GM21381 (cell line): ENCODE results near the gene GREM1.

Source experiments
- ATAC-seq: cut with Tn5 transposase; IDR thresholded peaks from one replicate; pipeline ENCODE4 v1.9.1; 2021; ENCODE audit warnings: mild to moderate bottlenecking, moderate library complexity; ENCODE audit not compliant: unreplicated experiment

The GREM1 gene

GRCh38 chr15:32717426-32718226, at the start of gene GREM1:
TSS of gene GREM1 (plus strand) at chr15:32718004. CDS start at chr15:32730691, 12,687 bp downstream.
- no peak for ATAC-seq

GRCh38 chr15:32668942-32669341, 48.9 kb upstream of the GREM1 start:
- ATAC-seq = no peak

GRCh38 chr15:32669896-32670611, 47.8 kb upstream of the GREM1 start:
- ATAC-seq = no peak

GRCh38 chr15:32670623-32671022, 47.2 kb upstream of the GREM1 start:
- ATAC-seq = no peak

GRCh38 chr15:32671339-32672325, 46.2 kb upstream of the GREM1 start:
- ATAC-seq = no peak

GRCh38 chr15:32674681-32675080, 43.1 kb upstream of the GREM1 start:
- no peak for ATAC-seq

GRCh38 chr15:32675466-32675865, 42.3 kb upstream of the GREM1 start:
- ATAC-seq = no peak

GRCh38 chr15:32676169-32676568, 41.6 kb upstream of the GREM1 start:
- no peak for ATAC-seq

GRCh38 chr15:32677238-32677750, 40.5 kb upstream of the GREM1 start:
- ATAC-seq = no peak

GRCh38 chr15:32679298-32679690, 38.5 kb upstream of the GREM1 start:
- ATAC-seq = no peak

GRCh38 chr15:32682569-32682968, 35.2 kb upstream of the GREM1 start:
- no peak for ATAC-seq

GRCh38 chr15:32682977-32683630, 34.7 kb upstream of the GREM1 start:
- no peak for ATAC-seq

GRCh38 chr15:32683906-32684584, 33.8 kb upstream of the GREM1 start:
- ATAC-seq = no peak

- ATAC-seq = no peak
Measured at GRCh38 chr15:32685576-32685975, 32.2 kb upstream of the GREM1 start.

GRCh38 chr15:32687556-32687955, 30.2 kb upstream of the GREM1 start:
- ATAC-seq = no peak

- ATAC-seq = no peak
Measured at GRCh38 chr15:32688151-32688639, 29.6 kb upstream of the GREM1 start.

GRCh38 chr15:32690941-32691688, 26.7 kb upstream of the GREM1 start:
- ATAC-seq = no peak

- ATAC-seq = no peak
Measured at GRCh38 chr15:32691689-32692038, 26.1 kb upstream of the GREM1 start.

- no peak for ATAC-seq
Measured at GRCh38 chr15:32692286-32692685, 25.5 kb upstream of the GREM1 start.
